Superior temporal gyrus (tissue), 1 donor: ENCODE data around the gene CIROP.

ENCODE experiments used
- DNase-seq: peaks from one replicate; pipeline ENCODE4 v3.0.0-alpha.2; 2016; ENCODE audit errors: extremely low spot score

CIROP gene

GRCh38 chr14:23051141-23052057 lies 53.4 kb downstream of the CIROP start:
- DNase-seq = no peak
